Activated CD4-positive, alpha-beta T cell treated with anti-CD3 and anti-CD28 coated beads, Interleukin-2, amount 50 U/mL, for 16 hours (primary cell): ENCODE measurements around the gene COL17A1.

ENCODE experiments used
- DNase-seq: peaks from one replicate; pipeline ENCODE4 v3.0.0-alpha.2; 2020

The COL17A1 gene

GRCh38 chr10:103983367-103983911 is 102.2 kb downstream of the COL17A1 start:
- peak; percentile 73 for DNase-seq

DNA sequence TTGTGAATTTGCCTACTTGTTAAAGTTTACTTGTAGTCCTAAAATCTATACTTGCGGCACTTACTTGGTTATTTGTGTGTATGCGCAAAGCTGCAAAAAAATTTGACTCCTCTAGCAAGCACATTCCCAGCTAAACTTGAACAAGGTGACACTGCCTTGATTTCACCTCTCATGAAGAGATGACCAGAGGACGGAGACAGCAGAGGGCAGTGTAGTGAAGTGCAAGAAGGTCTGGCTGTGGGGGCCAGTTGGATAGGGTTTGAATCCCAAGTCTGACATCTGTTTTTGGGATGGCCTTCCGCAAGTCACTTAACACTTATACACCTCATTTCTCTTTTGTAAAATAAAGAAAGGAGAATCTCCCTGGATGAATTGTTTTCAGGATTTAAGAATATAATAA is 103.0 kb downstream of the COL17A1 start:
- no peak for DNase-seq
